GM21447 (cell line): ENCODE results near the gene KDM2B.

Experiments used
- ATAC-seq: cut with Tn5 transposase; IDR thresholded peaks from one replicate; pipeline ENCODE4 v1.9.1; 2021; ENCODE audit not compliant: unreplicated experiment

KDM2B gene

DNA sequence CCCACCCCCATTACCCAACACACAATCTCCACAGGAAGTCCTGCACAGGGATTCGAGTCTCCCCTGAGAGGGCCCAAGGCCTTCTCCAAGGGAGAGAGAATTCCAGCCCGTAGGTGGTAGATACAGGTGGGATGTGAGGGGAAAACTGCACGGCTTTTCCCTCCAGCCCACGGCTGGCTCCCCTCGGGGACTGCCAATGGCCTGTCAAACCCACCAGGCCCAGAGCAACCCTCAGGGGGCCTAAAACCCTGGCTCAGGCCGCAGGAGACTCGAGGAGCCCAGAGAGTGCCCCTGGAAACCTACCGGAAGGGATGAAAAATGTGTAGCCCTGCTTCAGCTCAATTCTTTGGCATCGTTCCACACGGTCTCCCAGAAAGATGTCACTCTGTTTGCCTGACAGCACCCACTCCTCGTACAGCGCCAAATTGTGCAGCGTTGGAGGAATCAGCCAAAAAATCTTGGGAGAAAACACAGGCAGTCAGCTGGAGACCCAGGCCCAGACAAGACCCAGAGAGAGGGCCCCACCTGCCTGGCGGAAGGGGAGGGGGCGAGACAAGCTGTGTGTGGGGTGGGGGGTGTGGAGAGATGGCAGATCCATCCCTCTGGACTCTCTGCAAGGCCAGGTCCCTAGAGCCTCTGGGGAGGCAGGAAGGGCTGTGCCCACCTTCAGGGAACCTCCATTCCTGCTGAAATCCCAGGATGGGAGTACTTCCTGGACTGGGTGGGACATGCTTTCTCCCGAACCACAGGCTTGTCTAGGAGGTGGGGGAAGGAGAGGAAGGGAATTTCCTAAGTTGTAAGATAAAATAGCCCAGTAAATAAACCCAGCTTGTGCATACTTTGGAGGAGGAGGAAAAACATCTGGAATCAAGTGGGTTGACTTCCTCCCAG, 48.1 kb downstream of the KDM2B start:
- no peak for ATAC-seq

- ATAC-seq: no peak
These were observed 49.5 kb downstream of the KDM2B start for GRCh38 chr12:121531356-121531750.

GRCh38 chr12:121530600-121531355, 50.0 kb downstream of the KDM2B start:
- ATAC-seq: no peak

DNA sequence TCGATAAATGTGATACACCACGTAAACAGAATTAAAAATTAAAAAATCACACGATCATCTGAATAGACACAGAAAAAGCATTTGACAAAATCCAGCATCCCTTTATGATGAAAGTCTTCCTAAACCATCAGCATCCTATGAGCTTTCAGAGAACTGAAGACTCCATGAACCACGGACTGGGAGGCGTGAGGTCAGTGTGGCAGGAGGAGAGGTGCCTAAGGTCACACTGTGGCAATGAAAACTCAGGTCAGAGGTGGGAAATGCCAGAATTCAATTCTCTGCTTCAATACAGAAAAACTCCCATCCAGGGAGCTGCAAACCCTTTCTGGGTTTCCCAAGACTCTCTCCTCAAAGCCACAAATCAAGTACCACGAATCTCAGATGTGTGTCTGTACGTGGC, 51.6 kb downstream of the KDM2B start:
- ATAC-seq: no peak

DNA sequence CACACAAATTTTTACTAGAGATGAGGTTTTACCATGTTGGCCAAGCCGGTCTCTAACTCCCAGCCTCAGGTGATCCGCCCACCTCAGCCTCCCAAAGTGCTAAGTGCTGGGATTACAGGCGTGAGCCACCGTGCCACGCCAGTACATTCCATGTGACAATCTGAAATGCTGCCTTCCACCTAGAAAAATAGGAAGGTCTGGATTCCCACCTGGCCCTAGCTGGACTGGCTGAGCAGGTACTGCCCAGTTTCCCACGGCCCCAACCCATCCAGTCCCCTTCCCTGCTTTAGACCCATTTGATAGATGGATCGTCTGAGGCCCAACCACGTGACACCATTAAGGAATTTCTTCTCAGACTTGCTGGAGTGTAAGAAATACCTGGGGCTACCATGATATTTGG, 55.4 kb downstream of the KDM2B start:
- no peak for ATAC-seq

- ATAC-seq: no peak
These were observed 56.5 kb downstream of the KDM2B start for GRCh38 chr12:121524196-121524916.

DNA sequence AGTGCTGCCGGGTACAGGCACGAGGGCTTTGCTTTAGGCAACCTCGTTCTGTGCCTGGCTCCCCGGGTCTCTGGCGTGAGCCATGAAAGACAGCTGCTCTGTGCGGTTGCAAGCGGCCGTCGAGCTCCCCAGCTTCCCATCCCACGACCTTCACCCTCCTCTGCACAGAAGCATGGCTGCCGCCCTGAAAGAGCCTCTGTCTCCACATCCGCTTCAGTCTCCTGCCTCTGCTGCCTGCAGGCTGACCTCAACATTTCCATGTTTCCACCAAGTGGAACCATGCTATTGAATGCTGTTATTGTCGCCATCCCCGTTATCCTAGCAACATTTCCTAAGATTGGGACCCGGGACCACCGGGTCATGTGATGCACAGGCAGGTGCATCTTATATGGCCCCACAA, 57.1 kb downstream of the KDM2B start:
- no peak for ATAC-seq

DNA sequence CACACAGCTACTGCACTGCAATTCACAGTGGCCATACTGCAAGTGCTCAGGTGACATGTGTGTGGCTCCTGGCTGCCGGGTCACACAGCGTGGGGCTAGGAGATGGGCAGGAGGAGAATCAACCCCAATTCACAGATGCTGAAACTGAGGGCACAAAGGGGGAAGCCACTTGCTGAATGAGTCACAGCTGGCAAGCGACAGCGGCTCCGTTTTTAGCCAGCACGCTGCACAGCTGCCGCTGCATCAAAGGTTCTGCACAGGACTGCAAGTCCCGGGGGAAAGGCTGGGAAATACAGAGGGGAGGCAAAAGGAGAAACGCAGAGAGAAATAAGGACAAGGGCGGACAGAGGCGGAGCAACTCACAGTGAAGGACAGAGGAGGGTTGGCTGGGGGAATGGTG, 57.9 kb downstream of the KDM2B start:
- no peak for ATAC-seq

DNA sequence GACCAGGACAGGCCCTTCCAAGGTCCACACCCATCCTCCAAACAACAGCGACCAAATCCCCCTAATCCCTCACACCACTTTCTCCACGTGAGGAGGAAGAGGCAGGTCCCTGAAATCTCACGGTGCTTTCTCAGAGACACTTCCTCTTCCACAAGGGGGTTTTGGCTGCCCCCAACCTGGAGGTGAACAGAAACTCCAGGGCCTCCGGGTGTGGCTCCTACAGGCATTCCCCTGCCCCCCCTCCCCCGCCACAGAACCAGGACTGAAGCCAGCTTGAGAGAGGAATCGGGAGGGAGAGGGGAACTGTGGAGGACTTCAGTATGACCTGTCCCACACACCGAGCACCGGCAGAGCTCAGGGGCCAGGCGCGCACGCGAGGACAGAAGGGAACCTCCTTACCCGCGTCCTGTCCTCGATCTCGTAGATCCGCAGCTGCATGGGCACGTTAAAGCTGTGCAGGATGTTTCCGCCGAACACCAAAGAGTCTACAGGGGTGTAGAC, 60.2 kb downstream of the KDM2B start:
- no peak for ATAC-seq

DNA sequence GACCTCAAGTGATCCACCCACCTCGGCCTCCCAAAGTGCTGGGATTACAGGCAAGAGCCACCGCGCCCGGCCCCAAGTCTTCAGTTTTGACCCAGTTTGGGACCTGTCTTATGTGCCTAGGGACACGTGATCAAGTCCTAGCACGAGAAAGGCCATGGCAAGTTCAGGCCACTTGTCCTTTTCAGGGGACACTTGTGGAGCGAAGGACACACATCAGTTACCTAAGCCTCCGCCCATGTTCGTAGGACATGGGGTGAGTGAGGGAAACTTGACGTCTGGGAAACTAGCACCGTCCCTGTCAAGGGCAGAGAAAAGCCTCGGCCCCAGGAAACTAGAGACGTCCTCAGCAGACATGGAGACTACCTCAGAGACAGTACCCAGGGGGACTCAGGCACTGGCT, 60.7 kb downstream of the KDM2B start:
- no peak for ATAC-seq

GRCh38 chr12:121519227-121519626, 61.6 kb downstream of the KDM2B start:
- ATAC-seq: no peak

DNA sequence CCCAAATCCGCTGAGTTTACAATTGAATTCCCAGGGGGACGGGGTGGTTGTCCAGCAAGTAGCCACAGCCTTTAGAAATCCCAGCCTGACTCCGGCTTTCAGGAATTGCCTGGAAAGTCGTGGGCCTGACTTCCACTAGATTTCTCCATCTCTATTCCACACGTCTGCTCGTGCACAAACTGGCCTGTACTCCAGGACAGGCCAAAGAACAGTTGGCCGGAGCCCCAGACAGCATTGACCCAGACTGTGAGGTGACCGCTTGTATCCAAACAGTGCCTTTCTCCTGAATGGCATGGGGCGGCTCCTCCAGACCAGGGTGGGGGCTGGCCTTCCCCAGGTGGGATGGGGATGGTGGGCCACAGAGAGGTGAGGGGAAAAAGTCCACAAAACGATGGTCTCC, 62.2 kb downstream of the KDM2B start:
- no peak for ATAC-seq

- no peak for ATAC-seq
These were observed 64.3 kb downstream of the KDM2B start for GRCh38 chr12:121516437-121517011.

- ATAC-seq: no peak
These were observed 65.2 kb downstream of the KDM2B start for GRCh38 chr12:121515615-121516014.

- ATAC-seq: peak; percentile 53
These were observed 66.6 kb downstream of the KDM2B start for GRCh38 chr12:121514184-121514742.

GRCh38 chr12:121513464-121514183, 67.2 kb downstream of the KDM2B start:
- peak; percentile 77 for ATAC-seq

GRCh38 chr12:121512561-121512960, 68.3 kb downstream of the KDM2B start:
- no peak for ATAC-seq

DNA sequence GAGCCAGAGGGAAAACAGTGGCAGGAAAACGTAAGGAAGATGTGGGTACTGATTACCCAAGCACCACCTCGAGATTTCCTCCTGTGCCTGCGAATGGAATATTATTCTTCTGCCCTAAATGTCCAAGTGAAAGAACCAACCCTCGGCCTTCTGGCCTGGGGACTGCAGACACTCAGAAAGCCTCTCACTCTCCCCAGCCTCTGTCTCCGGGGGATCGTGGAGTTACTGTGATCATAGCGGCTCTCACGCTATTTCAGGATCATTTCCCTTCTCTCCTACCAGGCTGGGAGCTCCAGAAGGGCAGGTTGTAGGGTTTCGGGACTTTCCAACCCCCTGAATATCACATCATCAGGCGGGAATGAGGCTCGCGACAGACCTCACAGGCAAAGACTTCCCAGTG, 68.9 kb downstream of the KDM2B start:
- no peak for ATAC-seq

DNA sequence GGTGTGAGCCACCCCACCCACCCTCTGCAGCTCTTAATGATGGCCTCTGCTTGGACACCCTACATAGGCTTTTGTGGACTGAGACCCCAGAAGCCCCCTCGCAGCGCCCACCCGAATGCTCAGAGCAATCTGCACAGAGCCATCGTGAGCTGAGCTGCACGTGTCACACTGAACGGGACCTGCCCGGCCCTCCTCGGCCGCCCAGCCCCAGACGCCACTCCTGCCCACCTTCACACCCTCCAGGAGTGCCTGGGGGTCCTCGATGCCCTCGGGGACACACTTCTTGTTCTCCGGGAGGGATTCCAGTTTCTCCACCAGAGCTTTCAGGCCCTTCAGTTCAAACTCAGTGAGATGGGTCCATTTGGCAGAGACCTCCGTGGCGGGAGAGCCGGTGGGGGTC, 71.5 kb downstream of the KDM2B start:
- no peak for ATAC-seq

GRCh38 chr12:121508533-121508932, 72.3 kb downstream of the KDM2B start:
- ATAC-seq: no peak
